SK-N-SH (cell line): ENCODE measurements around the gene ERMAP.

Experiments used
- EP300 ChIP-seq, 2 experiments: IDR thresholded peaks; 2 replicates each; pipeline versions ENCODE4 v1.4.0 to v1.6.1; 2012; ENCODE audit warnings: borderline replicate concordance in 1 of 2, low read depth in 1 of 2, low read length in 1 of 2
- EZH2phosphoT487 ChIP-seq: fragments of 200-600 bp; sonication (generic); IDR thresholded peaks from 2 replicates; pipeline ENCODE4 v1.6.1; 2017; ENCODE audit warnings: low read depth, mixed run types, mild to moderate bottlenecking, antibody characterized with exemption, moderate library complexity, borderline replicate concordance
- JUND ChIP-seq: IDR thresholded peaks from 2 replicates; pipeline ENCODE4 v1.4.0; 2012
- POLR2AphosphoS5 ChIP-seq: IDR thresholded peaks from 2 replicates; pipeline ENCODE4 v1.6.1; 2012; ENCODE audit warnings: low read depth, low read length
- TAF1 ChIP-seq: IDR thresholded peaks from 2 replicates; pipeline ENCODE4 v1.6.1; 2012; ENCODE audit warnings: low read depth, mild to moderate bottlenecking, low read length, moderate library complexity, borderline replicate concordance
- TCF12 ChIP-seq: IDR thresholded peaks from 2 replicates; pipeline ENCODE4 v1.4.0; 2012
- TF ChIP-seq, protein P1 (sequence below): fragments of 200-600 bp; sonication (generic); IDR thresholded peaks from 2 replicates; pipeline ENCODE4 v1.6.1; 2017; ENCODE audit warnings: antibody characterized with exemption, mild to moderate bottlenecking, moderate library complexity
- TF ChIP-seq, protein P2 (sequence below): IDR thresholded peaks from 2 replicates; pipeline ENCODE4 v1.4.0; 2012; ENCODE audit warnings: low read depth

DNA sequence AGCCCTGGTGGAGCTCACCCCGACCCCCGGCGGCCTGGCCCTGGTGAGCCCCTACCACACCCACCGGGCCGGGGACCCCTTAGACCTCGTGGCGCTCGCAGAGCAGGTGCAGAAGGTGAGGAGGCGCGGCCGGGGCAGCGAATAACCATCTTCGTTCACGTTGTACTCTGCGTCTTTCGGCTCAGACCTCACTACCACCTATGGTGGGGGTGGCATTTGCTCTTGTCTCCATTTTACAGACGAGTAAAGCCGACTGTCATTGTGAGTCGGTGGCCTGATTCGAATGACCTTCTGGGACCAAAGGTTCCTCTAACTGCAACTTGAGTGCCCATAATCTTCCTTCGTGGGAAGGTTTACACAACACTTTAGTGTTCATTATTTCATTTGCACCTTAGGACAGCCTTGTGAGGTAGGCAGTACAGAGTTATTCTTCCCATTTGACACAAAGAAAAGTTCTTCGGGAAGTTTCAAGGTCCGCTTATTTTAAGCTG, 49.4 kb upstream of the ERMAP start:
- TF ChIP-seq, protein P1, sequence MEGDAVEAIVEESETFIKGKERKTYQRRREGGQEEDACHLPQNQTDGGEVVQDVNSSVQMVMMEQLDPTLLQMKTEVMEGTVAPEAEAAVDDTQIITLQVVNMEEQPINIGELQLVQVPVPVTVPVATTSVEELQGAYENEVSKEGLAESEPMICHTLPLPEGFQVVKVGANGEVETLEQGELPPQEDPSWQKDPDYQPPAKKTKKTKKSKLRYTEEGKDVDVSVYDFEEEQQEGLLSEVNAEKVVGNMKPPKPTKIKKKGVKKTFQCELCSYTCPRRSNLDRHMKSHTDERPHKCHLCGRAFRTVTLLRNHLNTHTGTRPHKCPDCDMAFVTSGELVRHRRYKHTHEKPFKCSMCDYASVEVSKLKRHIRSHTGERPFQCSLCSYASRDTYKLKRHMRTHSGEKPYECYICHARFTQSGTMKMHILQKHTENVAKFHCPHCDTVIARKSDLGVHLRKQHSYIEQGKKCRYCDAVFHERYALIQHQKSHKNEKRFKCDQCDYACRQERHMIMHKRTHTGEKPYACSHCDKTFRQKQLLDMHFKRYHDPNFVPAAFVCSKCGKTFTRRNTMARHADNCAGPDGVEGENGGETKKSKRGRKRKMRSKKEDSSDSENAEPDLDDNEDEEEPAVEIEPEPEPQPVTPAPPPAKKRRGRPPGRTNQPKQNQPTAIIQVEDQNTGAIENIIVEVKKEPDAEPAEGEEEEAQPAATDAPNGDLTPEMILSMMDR, result no peak
- TF ChIP-seq, protein P2, sequence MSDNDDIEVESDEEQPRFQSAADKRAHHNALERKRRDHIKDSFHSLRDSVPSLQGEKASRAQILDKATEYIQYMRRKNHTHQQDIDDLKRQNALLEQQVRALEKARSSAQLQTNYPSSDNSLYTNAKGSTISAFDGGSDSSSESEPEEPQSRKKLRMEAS, result no peak
- TF ChIP-seq EZH2phosphoT487 (no peak), JUND (no peak), TCF12 (no peak), TAF1 (no peak), POLR2AphosphoS5 (no peak), EP300 (IDR thresholded peaks at IDR 0.05; ENCODE audit: borderline replicate concordance in 1 of 2, low read depth in 1 of 2, low read length in 1 of 2) (no peak)
